Measurements from ENCODE around the gene CXCR6.

Gene CXCR6

GRCh38 chr3:45922950-45923590 is 20.2 kb upstream of the CXCR6 start:
- DNase-seq (ENCODE audit: low spot score), result no peak

DNA sequence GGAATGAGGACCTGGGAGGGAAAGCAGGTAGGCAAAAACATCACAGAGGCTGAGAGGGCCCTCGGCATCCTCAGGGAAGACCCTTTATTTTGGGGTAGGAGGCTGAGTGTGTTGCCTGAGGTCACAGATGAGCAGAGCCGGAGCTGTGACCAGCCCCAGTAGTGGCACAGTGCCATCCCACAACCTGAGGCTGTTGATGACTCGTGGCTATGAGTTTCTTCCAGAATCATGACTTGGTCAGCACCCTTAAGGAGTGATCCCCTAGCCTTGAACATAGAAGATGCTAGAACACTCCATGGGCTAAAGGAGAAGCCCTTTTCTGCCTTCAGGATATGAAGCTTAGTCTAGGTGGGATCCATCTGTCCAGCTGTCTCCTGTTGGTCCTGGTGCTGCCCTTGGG is 19.5 kb upstream of the CXCR6 start:
- DNase-seq (ENCODE audit: low spot score), result no peak

DNA sequence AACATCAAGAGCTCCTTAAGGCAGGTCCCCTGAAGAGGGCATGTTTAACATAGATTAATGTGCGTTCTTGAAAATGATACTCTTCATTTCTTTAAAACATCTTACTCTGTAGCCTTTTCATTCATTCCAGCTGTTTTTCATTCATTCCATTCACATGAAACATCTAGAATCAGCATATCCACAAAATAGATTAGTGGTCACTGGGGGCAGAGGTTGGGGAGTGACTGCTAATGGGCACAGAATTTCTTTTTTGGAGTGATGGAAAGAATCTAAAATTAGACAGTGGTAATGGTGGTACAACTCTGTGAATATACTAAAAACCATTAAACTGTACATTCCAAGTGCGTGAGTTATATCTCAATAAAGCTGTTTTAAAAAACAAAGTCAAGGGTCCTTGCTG is 15.4 kb upstream of the CXCR6 start:
- no peak for DNase-seq (ENCODE audit: low spot score)

GRCh38 chr3:45929042-45929679 is 14.1 kb upstream of the CXCR6 start:
- peak; percentile 55 for DNase-seq (ENCODE audit: low spot score)

- no peak for DNase-seq (ENCODE audit: low spot score)
Observed at GRCh38 chr3:45931496-45931895, 11.8 kb upstream of the CXCR6 start.

DNA sequence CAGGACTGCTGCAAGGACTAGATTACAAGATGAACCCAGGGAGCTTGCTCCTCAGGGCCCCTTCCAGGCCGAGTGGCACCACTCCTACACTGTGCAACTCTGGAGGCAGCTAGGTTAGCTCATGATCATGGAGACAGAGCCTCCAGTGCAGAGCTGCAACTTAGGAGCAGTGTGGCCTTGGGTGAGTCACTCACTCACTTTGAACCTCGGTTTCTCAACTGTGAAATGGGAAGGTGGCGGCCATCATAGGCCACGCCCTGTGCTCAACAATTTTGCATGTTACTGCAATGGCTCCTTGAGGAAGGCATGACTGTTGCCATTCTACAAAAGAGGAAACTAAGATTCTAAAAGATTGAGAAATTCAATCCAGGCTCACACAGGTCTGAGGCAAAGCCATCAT is 11.2 kb upstream of the CXCR6 start:
- DNase-seq (ENCODE audit: low spot score), result no peak

DNA sequence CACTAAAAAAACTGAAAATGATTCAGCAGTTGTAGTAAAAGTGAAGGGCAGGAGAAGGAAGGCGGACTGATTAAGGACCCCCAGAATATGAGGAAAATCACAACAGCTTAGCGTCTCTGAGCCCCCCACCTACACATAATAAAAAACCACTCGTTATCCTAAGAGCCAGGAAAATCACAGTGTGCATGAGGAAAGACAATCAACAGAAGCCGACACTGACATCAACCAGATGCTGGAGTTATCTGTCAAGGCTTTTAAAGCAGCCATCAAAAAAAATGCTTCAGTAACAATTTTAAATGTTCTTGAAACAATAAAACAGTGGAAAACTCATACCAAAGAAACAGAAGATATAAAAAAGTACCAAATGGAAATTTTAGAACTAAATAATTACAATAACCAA is 9.7 kb upstream of the CXCR6 start:
- no peak for DNase-seq (ENCODE audit: low spot score)

DNA sequence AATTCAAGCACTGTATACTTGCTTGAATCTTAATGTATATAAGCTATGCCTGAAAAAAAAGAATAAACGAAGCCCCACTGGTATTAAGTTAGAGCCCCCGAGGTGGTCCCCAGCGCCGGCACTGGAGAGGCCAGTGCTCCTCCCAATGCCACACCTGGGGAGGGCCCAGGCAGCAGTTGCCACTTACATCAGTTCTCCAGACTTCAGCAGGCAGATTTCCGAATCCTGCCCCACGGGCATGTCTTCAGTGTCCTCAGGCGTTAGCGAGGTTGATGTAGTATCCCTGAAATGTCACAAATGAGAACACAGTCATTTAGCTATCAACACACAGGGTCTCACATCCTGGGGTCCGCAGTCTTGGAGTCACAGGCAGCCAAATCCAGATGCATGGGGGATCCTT is 7.0 kb upstream of the CXCR6 start:
- DNase-seq (ENCODE audit: low spot score), result no peak

GRCh38 chr3:45937206-45938042 is 5.8 kb upstream of the CXCR6 start:
- no peak for DNase-seq (ENCODE audit: low spot score)

DNA sequence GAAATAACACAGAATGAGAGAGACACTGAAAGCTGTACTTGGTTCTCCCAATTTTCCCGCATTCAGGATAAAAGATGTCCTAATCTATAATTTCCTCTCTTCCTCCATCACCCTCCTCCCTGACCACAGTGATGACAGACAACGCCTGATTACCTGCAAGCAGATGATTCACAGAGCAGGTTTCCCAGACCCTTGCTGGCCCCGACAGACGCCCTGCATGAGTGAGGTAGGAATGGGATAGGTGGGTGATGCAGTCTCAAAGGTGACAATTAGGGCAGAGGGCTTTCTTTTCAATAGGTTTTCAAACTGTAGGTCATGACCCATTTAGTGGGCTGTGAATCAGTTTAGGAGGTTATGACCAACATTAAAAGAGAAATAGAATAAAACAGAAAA is 5.2 kb upstream of the CXCR6 start:
- no peak for DNase-seq (ENCODE audit: low spot score)

- peak; percentile 88 for DNase-seq (ENCODE audit: low spot score)
Observed at GRCh38 chr3:45938864-45939263, 4.4 kb upstream of the CXCR6 start.

DNA sequence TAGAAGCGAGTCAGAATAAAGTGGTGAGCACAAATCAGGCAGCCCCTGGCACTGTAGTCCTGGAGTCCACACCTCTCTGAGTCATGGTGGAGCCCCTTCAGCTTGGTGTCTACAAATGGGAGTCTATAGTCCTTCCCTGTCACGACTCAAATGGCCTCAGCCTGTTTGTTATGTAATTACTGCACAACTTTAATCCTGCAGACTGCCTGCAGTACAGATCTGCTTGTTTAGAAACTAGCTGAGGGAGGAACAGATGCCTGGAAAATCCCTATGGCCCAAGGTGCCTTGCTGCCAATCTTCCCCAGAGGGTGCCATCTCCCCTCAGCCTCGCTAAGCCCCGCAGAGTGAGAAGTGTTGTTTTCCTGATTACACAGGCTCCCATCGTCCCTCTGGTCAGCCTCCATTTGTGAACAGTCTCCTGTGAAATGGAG is 3.9 kb upstream of the CXCR6 start:
- DNase-seq (ENCODE audit: low spot score), result no peak

GRCh38 chr3:45940004-45940780 is 3.1 kb upstream of the CXCR6 start:
- no peak for DNase-seq (ENCODE audit: low spot score)

GRCh38 chr3:45940781-45941365 is 2.4 kb upstream of the CXCR6 start:
- no peak for DNase-seq (ENCODE audit: low spot score)

DNA sequence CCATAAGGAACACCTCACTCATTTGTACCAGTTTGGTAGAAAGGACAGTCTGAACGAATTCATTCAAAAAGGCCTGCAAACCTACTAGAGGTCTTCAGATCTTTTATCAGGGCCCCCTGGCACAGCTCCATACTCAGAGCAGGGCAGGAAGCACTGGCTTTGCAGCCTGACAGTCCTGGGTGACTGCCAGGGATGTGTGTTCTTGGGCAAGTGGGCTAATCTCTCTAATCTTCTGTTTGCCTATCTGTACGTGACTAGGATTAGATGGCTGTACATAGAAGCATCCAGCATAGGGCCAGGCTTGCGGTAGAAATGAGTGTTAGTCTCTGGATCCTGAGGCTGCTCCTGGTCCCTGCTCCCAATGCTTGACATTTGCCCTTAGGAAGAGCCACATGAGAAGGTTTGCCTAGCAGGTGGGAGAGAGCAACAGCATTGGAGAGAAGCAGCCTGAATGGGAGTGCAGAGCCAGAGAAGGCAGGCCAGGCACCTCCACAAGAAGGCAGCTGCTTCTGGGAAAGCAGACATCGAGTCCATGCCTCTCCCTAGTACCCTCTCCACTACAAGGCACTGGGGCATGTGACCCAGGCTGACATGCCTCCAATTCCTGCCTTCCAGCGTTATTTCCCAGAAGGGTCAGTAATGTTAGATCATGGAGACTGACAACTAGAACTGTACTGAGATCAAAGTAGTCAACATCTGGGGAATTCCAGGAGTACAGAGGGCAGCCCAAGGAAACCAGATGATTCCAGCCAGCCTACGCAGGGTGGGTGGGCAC is 1.0 kb upstream of the CXCR6 start:
- no peak for DNase-seq (ENCODE audit: low spot score)

DNA sequence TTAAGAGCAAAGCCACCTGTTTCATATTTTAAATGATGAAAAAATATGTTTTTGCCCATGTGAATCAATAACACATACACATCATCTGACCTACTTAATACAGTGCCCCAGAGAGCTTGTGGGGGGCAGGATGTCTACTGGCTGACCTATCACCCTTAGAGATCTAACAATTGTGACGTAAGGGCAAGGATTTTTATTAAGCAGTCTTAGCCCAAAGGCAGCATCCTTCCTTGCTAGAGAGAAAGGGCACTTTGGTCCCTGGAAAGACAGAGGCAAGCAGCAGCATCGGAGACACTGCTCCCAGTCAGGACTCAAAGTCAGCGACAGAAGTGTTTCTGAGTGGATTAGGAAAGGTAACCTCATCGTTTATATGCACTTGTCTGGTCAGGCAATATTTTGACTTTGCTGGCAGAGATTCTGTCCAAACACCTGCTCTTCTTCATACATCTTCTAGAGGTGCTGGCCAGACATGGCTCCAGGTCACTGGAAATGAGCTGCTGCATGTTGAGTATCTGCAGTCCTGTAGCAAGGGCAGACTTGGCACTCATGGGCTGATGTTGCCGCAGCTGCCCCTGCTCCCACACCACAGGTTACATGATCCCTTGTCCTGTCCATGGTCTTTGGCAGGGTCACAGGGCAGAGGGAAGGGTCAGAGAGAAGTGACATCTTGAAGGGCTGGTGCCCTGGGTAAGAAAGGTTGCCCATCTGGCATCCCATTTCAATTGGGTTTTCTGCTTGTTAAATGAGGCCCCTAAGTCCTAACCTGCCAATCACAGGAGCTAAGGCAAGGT is 1.8 kb downstream of the CXCR6 start:
- DNase-seq (ENCODE audit: low spot score), result peak; percentile 50

GRCh38 chr3:45946307-45946706 is 3.0 kb downstream of the CXCR6 start:
- DNase-seq (ENCODE audit: low spot score), result no peak

GRCh38 chr3:45946875-45947274 is 3.6 kb downstream of the CXCR6 start:
- no peak for DNase-seq (ENCODE audit: low spot score)

GRCh38 chr3:45947361-45947760 is 4.1 kb downstream of the CXCR6 start:
- DNase-seq (ENCODE audit: low spot score), result no peak

DNA sequence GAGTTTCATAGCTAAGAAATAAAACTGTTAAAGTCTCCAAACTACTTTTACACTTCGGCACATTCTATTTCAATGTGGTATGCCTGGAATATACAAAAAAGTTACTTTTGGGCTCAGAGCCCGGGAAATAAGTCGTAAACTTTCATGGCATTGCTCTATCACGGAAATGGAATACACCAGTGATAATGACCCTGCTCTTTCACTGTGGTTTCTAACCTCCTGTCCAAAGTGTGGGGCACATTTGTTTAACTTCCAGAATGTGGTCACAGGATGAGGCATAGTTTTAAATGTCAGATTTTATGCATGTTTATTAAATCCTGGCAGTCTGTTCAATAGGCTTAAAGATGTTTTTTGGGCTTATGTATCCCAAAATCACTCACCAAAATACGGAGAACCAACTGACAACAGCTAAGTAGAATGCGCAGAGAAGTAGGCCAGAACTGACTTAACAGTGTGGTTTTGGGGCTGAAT is 5.1 kb downstream of the CXCR6 start:
- DNase-seq (ENCODE audit: low spot score), result no peak
